ENCODE measurements around the gene RASA2.

GRCh38 chr3:141643391-141643790, 156.6 kb downstream of the RASA2 start:
- TF ChIP-seq CTCF (IDR thresholded peaks at IDR 0.05; ENCODE audit: control extremely low read depth in 1 of 3, insufficient read depth in 1 of 3, low read depth in 1 of 3, low read length in 3 of 3), result no peak
- TF ChIP-seq TEAD4 (IDR thresholded peaks at IDR 0.05; ENCODE audit: low read depth, low read length), result no peak
- TF ChIP-seq BACH1 (IDR thresholded peaks at IDR 0.05; ENCODE audit: low read length), result no peak
- TF ChIP-seq BCL11A (IDR thresholded peaks at IDR 0.05; ENCODE audit: low read depth in 2 of 2, low read length in 2 of 2), result no peak
- no peak for TF ChIP-seq POLR2A (IDR thresholded peaks at IDR 0.05; ENCODE audit: control extremely low read depth in 1 of 2, low read depth in 2 of 2, low read length in 2 of 2)
- TF ChIP-seq ZNF274 (IDR thresholded peaks at IDR 0.05; ENCODE audit: borderline replicate concordance, extremely low read depth, low read length), result no peak
- no peak for TF ChIP-seq YY1 (IDR thresholded peaks at IDR 0.05; ENCODE audit: low read depth, low read length)
- no peak for TF ChIP-seq TAF1 (IDR thresholded peaks at IDR 0.05; ENCODE audit: low read depth, low read length)
- TF ChIP-seq POLR2AphosphoS5 (IDR thresholded peaks at IDR 0.05; ENCODE audit: low read depth, low read length), result no peak
- TF ChIP-seq EZH2 (IDR thresholded peaks at IDR 0.05; ENCODE audit: low read depth, low read length, severe bottlenecking), result no peak
- TF ChIP-seq CHD2 (IDR thresholded peaks at IDR 0.05; ENCODE audit: low read length), result no peak
- TF ChIP-seq BRCA1 (IDR thresholded peaks at IDR 0.05; ENCODE audit: low read depth, low read length), result no peak
- TF ChIP-seq TCF12 (IDR thresholded peaks at IDR 0.05; ENCODE audit: low read depth, low read length), result no peak
- TF ChIP-seq ATF2 (IDR thresholded peaks at IDR 0.05; ENCODE audit: low read length), result no peak

Data from H1 (cell line).